IPS DF 19.7 (cell line): ENCODE data around the gene IPO13.
A peak's percentile ranks its signal among the peaks of the same experiment; 100 is the strongest.

Experiments used
- DNase-seq: peaks from one replicate; pipeline ENCODE4 v3.0.0-alpha.2; 2013; ENCODE audit warnings: low read depth, low spot score

Gene IPO13

GRCh38 chr1:43930168-43930948 is 16.4 kb upstream of the IPO13 start:
- DNase-seq, result no peak

- DNase-seq, result no peak
Observed at GRCh38 chr1:43930949-43931275, 15.8 kb upstream of the IPO13 start.

DNA sequence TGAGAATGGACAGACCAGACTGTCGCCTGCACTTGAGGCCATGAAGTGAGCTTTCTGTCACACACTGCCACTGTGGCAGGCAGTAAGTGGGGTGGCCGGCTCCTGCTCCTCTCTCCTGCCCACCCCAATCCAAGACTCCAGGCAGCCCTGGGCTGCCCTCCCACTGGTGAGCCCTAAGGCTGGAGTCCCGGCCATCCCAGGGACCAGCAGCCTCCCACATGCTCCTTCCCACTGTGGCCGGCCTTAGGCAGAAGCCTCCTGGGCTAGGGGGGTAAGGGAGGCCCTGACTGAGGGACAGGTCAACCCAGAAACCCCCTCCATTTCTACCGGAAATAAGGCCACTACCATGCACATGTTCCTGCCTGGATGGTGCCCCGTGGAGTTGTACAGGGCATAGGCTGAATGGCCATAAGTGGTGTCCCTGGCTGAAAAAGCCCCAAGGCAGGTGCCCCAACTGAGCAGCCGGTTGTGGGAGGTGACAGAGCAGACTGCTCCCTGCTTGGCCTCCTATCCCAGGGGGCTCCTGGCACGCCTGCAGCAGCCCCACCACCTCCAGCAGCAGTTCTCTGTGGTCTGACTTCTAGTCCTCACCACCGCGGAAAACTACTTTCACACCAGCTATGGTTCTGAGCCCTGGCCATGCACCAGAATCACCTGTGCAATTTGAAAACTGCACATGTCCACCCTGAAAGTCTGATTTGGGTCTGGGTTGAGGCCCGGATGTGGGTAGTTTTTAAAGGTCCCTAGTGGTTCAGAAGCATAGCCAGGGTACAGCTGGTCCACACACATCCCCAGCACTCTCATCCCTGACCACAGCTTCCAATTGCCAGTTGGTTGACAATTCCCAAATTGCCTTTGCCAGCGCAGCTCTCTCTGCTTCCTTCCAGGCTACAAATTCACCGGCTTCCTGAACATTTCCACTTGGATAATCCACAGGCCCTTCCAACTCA is 14.8 kb upstream of the IPO13 start:
- DNase-seq, result no peak

DNA sequence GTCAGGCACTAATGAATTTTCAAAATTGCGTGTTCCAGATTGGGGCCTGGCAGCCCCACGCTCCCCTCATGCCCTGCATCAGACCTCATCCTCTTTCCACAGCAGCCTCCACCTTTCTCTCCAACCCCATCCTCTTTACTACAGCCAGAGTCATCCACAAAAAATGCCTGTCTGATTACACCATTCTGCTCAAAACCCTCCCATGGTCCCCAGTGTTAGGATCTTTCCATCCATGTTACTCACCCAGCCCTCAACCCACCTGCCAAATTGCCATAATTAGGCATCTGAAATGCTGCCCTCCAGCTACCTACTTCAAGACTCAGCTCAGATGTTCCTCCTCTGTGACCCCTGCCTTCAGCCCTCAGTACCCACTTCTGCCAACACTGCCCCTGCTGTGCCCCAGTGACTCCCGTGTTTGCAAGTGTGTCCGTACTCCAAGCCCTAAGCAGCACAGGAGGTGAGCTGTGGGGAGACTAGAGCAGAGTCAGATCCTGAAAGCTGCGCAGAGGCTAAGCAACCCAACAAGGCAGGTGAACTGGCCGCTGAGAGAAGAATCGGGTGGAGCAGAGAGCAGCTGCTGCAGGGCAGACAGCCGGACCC is 13.9 kb upstream of the IPO13 start:
- no peak for DNase-seq

GRCh38 chr1:43933386-43934100 is 13.2 kb upstream of the IPO13 start, which contains the start of gene ARTN:
ARTN (plus strand) TSS chr1:43933801; CDS start chr1:43935657, 1,856 bp downstream.
- DNase-seq, result no peak

- DNase-seq, result peak; percentile 71
Observed at GRCh38 chr1:43934101-43934985, 12.4 kb upstream of the IPO13 start.

GRCh38 chr1:43934986-43935324 is 11.8 kb upstream of the IPO13 start:
- no peak for DNase-seq

- no peak for DNase-seq
Observed at GRCh38 chr1:43935711-43936427, 10.9 kb upstream of the IPO13 start.

DNA sequence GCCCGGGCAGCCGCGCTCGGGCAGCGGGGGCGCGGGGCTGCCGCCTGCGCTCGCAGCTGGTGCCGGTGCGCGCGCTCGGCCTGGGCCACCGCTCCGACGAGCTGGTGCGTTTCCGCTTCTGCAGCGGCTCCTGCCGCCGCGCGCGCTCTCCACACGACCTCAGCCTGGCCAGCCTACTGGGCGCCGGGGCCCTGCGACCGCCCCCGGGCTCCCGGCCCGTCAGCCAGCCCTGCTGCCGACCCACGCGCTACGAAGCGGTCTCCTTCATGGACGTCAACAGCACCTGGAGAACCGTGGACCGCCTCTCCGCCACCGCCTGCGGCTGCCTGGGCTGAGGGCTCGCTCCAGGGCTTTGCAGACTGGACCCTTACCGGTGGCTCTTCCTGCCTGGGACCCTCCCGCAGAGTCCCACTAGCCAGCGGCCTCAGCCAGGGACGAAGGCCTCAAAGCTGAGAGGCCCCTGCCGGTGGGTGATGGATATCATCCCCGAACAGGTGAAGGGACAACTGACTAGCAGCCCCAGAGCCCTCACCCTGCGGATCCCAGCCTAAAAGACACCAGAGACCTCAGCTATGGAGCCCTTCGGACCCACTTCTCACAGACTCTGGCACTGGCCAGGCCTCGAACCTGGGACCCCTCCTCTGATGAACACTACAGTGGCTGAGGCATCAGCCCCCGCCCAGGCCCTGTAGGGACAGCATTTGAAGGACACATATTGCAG is 10.2 kb upstream of the IPO13 start:
- DNase-seq, result no peak

DNA sequence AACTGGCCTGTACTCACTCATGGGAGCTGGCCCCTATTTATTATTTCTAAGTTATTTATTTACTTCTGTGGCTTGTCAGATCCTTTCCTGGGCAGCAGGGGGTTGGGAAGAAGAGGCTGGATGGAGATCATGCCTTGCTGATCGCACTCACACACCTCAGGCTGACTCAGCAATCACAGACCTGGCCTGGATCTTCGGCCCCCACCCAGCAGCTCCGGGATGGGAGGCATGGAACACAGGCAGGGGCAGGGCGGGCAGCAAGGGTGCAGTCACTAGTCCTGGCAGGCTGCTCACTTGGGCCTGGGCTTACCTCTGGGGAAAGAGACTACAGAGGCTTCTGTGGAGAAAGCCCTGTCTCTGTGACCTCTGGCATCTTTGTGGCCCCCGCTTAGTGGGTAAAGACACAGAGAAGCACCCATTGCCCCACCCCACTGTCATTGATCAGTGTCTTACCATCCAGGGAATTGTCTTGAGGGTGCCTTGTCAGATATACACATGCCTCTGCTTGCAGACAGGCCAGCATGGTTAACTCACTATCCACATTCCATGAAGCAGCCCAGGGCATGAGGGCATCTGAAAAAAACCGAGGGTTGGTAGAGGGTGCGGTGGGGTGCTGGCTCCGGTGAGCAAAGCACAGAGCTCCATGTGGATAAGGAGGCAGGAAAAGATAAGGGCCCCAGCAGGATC is 9.4 kb upstream of the IPO13 start:
- DNase-seq, result no peak

GRCh38 chr1:43938383-43938782 is 8.4 kb upstream of the IPO13 start:
- no peak for DNase-seq

DNA sequence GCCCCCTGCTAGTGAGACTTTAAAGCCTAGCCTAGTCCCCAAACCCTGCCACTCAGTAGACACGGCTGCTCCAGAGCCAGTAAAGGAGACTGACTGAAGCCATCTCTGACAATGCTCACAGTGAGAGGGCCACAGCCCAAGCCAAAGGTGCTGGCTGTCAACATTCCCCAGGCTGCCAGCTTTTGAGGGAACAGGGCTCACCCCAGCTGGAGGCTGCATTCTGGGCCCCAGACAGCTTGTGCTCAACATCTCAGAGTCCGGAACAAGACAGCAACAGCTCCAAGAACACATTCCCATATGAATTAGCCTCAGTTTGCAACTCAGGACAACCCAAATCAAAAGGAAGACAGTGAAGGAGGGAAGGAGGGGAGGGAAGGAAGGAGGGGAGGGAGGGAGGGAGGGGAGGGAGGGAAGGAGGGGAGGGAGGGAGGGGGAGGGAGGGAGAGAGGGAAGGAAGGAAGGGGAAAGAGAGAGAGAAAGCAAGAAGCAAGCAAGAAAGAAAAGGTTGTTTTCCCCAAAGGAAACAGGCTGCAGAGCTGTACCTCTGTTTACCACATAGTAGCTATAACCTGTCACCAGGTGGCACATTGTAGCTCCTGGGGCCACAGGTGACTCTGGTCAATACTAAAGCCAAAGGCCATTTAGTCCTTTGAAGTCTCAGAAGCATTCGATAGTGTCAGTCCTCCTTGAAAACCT is 7.7 kb upstream of the IPO13 start:
- DNase-seq, result no peak

GRCh38 chr1:43942411-43942810 is 4.3 kb upstream of the IPO13 start:
- DNase-seq, result no peak

DNA sequence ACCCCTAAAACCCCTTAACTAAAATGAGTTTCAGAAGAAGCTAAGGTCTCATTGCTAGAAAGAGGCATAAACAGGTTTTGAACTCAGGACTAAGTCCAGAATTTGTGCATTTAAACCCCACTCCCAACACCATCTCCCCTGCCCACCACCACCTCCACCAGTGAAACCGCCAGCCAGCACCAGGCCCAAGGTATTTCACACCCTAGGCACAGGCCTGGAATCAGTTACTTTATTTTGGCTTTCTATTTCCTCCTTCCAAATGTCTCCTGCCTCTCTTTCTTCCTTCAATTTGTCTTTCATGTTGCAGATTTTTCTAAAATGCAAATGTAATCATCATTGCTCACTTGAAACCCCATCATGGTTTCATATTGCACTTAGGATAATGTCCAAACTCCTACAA is 1.9 kb upstream of the IPO13 start:
- DNase-seq, result no peak

DNA sequence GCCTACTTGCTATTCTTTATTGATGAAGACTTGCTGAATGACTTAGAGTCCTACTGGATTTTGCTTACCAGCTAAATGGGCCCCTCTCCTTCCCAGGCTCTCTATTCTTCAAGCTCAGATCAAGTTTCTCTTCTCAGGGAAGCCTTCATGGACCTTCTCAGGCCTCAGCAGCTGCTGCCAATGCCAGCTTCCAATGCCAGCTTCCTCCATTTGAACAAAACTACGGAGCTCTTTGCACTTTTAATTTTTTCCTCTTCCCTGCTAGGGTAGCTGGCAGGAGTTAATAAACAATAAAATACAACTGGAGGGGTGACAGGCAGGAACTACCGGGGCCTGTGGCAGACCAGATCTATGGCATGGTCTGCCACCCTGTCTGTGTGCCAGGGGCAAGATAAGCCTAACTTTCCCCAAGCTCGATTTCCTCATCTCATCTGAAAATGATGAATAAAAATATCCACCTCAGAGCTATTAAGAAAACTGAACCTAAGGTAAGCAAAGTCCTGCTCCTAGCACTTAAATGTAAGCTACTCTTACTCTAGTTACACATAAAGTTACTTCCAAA is 995 bp upstream of the IPO13 start:
- DNase-seq, result no peak

- no peak for DNase-seq
Observed at GRCh38 chr1:43947061-43947873, 517 bp downstream of the IPO13 start.

DNA sequence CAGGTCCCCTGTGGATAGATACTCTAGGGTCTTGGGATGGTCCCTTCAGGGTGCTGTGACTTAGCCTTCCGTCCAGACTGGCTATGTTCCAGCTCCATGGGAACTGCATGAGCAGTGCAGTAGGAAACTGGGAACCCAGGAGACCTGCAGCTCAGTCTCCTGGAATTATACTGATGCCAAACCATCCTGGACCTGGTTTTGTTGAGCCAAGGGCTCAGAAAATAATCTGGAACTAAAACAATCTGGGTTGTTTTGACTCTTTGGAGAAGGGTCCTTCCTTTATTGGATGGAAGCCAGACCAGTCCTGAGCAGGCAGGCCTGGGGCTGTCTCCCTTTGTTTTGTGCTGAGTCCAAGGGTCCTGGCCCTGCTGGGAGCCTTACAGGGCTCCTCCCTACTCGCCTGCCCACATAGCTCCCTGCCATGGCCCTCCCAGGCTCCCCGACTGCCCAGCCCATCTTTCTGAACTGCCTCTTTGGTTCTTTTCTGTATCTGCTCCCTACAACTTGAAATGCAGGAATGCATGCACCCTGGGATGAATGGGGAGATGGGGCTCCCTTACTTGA is 1.2 kb downstream of the IPO13 start:
- no peak for DNase-seq
